Amniotic stem cell (primary cell): Measurements from ENCODE around the gene C10orf67.
"Not testable (repeated sequence)": the region's sequence is repeated elsewhere in the genome, so short reads cannot be mapped to it uniquely, and the experiment has no call there.

ENCODE experiments used
- DNase-seq: peaks from one replicate; lab custom pipeline; 2025; lab: John Stamatoyannopoulos, UW

The C10orf67 gene

GRCh38 chr10:23344241-23344841 is at the start of gene C10orf67:
Gene C10orf67 (minus strand): TSS chr10:23344797. CDS start chr10:23344774, 23 bp downstream.
- DNase-seq = no peak

- no peak for DNase-seq
Measured at GRCh38 chr10:23391821-23392220, 47.2 kb upstream of the C10orf67 start.

GRCh38 chr10:23390809-23391208 is 46.2 kb upstream of the C10orf67 start:
- DNase-seq = no peak

DNA sequence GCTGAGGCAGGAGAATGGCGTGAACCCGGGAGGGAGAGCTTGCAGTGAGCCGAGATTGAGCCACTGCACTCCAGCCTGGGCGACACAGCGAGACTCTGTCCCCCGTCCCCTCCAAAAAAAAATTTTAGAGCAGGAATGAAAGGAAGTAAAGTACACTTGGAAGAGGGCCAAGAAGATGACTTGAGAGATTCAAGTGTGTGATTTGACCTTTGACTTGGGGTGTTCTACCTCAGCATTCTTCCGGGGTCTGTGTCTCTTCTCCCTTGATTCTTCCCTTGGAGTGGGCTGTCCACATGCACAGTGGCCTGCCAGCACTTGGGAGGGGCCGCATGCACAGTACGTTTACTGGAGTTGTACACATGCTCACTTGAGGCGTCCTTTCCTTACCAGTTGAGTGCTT is 45.8 kb upstream of the C10orf67 start:
- not testable (repeated sequence) for DNase-seq

DNA sequence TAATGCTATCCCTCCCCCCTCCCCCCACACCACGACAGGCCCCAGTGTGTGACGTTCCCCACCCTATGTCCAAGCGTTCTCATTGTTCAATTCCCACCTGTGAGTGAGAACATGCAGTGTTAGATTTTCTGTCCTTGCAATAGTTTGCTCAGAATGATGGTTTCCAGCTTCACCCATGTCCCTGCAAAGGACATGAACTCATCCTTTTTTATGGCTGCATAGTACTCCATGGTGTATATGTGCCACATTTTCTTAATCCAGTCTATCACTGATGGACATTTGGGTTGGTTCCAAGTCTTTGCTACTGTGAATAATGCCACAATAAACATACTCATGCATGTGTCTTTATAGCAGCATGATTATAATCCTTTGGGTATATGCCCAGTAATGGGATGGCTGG is 42.9 kb upstream of the C10orf67 start:
- not testable (repeated sequence) for DNase-seq

GRCh38 chr10:23386052-23386451 is 41.5 kb upstream of the C10orf67 start:
- DNase-seq = no peak

DNA sequence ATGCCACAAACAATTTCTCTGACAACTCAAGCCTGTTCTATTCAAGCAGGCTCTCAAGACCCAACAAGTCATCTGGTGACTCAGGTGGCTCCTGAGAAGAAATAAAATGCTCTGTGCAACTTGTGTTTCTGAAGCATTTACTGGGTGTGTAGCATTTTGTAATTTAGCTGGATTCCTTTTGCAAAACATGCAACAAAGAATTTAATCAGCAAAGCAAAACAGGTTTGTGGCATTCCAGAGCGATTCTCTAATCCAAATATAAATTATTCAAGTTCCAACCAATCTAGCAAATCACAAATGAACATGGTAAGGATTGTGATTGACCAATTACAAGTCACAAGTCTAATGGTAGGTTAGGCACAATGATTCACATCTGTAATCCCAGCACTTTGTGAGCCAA is 39.8 kb upstream of the C10orf67 start:
- DNase-seq = no peak

GRCh38 chr10:23383637-23384036 is 39.0 kb upstream of the C10orf67 start:
- no peak for DNase-seq

GRCh38 chr10:23381298-23382040 is 36.9 kb upstream of the C10orf67 start:
- no peak for DNase-seq

- no peak for DNase-seq
Measured at GRCh38 chr10:23379686-23380085, 35.1 kb upstream of the C10orf67 start.

GRCh38 chr10:23376229-23376655 is 31.6 kb upstream of the C10orf67 start:
- DNase-seq = no peak

GRCh38 chr10:23375366-23375765 is 30.8 kb upstream of the C10orf67 start:
- DNase-seq = no peak

GRCh38 chr10:23373156-23373555 is 28.6 kb upstream of the C10orf67 start:
- DNase-seq = no peak

DNA sequence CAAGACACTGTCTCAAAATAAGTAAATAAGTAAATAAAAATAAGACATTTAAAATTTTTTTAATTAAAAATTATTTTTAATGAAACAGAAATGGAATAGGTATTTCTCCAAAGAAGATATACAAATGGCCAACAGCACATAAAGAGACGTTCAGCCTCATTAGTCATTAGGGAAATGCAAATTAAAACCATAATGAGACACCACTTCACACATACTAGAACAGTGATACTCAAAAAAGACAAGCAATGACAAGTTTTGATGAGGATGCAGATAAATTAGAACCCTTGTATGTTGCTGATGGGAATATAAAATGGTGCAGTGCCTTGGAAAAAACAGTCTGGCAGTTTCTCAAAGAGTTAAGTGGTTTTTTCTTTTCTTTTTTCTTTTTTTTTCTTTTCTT is 26.5 kb upstream of the C10orf67 start:
- DNase-seq = no peak

- no peak for DNase-seq
Measured at GRCh38 chr10:23370106-23370505, 25.5 kb upstream of the C10orf67 start.

- no peak for DNase-seq
Measured at GRCh38 chr10:23368816-23369640, 24.4 kb upstream of the C10orf67 start.

DNA sequence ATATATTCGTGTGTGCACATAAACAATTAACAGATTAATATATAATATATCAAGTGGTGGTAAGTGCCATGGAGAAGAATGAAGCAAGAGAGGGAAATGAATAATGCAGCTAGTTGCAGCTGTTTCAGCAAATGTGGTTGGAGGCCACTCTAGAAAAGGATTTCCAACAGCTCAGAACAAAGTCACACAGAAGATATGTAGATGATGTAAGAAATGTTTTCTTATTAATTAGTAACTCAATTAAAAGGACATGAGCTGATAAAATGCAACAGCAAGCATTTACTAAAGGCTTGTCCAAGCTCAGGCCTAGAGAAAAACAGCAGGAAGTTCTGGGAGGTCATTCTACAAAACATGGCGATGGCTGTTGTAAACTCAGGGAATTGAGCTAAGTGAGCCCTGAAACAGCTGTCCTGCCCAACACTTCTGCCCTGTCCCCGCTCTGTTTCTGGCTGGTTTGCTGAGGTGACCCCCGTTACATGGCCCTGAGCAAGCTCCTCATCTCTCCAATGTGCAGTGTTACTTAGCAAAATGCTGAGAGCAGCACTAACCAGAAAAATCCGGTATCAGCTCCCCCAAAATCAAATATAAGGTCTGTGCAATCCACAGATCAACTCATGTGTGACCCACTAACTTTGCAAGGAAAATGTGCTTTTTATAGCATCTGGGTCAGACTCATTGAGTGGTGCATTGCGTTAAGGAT is 23.4 kb upstream of the C10orf67 start:
- DNase-seq = no peak

- not testable (repeated sequence) for DNase-seq
Measured at GRCh38 chr10:23365417-23366030, 20.9 kb upstream of the C10orf67 start.

DNA sequence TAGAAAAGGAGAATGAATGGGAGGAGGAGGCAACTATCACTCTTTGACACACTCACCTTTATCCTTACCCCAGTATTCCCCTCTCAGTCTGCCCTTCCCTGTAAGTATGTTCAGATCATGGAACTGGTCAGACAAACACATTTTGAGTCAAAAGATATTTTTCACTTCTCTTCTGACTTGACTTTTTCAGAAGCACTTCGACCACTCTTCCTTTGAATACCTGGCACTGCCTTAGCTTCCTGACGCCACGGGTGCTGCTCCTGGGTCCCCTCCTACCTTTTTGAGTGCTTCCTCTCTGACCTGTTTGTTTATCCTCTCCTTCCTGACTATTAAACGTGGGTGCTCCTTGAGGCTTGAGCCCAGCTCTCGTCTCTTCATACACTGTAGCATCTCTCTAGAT is 19.8 kb upstream of the C10orf67 start:
- no peak for DNase-seq

GRCh38 chr10:23363793-23364135 is 19.2 kb upstream of the C10orf67 start:
- no peak for DNase-seq

DNA sequence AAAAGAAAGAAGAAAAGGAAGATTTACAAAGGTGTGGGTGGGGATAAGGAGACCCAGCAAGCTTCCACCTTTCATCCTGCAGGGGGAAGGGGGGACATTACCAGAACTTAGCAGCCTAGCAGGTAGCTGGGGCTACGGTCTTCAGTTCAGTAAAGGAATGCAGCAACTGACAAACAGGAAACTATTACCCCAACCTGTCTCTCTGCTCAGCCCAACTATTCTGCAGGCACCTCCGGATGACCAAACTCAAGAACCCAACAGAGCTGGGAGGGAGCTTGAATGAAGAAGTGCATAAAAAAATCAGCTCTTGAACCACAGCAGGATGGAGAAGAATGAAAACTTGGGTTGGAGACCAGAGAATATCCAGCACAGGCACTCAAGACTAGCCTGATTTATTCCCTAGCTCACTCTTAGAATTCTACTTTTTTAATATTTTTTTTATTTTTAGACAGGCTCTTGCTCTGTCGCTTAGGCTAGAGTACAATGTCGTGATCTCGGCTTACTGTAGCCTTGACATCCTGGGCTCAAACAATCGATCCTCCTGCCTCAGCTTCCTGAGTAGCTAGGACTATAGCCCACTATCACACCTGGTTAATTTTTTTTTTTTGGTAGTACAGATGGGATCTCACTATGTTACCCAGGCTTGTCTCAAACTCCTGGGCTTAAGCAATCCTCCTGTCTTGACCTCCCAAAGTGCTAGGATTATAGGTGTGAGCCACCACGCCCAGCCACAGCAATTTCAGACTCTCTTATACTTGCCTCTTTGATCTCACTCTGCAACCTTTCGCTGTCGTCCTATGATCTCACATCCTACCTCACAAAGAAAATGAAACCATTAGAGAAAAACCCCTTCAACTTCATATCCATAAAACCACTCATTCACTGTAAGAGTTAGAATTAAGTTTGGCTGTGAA is 18.5 kb upstream of the C10orf67 start:
- no peak for DNase-seq
